Spleen (tissue), 11 donors: ENCODE results near the gene UFSP2. TPM values are rescaled to one million over a fixed set of nuclear protein-coding genes. Genes with fewer than 3 reads are reported as not detected.

Experiments used
- DNase-seq: peaks from one replicate; pipeline ENCODE4 v3.0.0-alpha.2; 2020
- H3K27ac ChIP-seq, 8 donors: fragments of 200-600 bp; sonication (generic) in 7 of 8; 1 replicate in 4 of 8; 2 replicates in 4 of 8; pipeline versions ENCODE4 v1.5.0 to v1.8.0; 2016 to 2021; ENCODE audit warnings: inconsistent platforms in 4 of 8, mild to moderate bottlenecking in 4 of 8, moderate library complexity in 1 of 8
- H3K27me3 ChIP-seq, 7 donors: fragments of 200-600 bp; sonication (generic) in 6 of 7; replicated peaks in 1 of 7; 1 replicate in 4 of 7; 2 replicates in 3 of 7; pipeline versions ENCODE4 v1.5.0 to v1.8.0; 2016 to 2021; ENCODE audit warnings: inconsistent platforms in 3 of 7, mild to moderate bottlenecking in 1 of 7
- H3K36me3 ChIP-seq, 6 donors: fragments of 200-600 bp; sonication (generic) in 5 of 6; 1 replicate in 4 of 6; 2 replicates in 2 of 6; pipeline versions ENCODE4 v1.5.0 to v1.8.0; 2016 to 2021; ENCODE audit warnings: inconsistent platforms in 2 of 6
- H3K4me1 ChIP-seq, 6 donors: fragments of 200-600 bp; sonication (generic) in 5 of 6; 1 replicate in 3 of 6; 2 replicates in 3 of 6; pipeline versions ENCODE4 v1.5.0 to v1.8.0; 2016 to 2021; ENCODE audit warnings: inconsistent platforms in 3 of 6
- H3K4me3 ChIP-seq, 8 donors: fragments of 200-600 bp; sonication (generic) in 7 of 8; 1 replicate in 4 of 8; 2 replicates in 4 of 8; pipeline versions ENCODE4 v1.5.0 to v1.8.0; 2016 to 2021; ENCODE audit warnings: inconsistent platforms in 4 of 8, mild to moderate bottlenecking in 4 of 8, moderate library complexity in 2 of 8
- H3K9me3 ChIP-seq, 8 donors: fragments of 200-600 bp; sonication (generic) in 7 of 8; 1 replicate in 4 of 8; 2 replicates in 4 of 8; pipeline versions ENCODE4 v1.5.0 to v1.8.0; 2016 to 2021; ENCODE audit warnings: inconsistent platforms in 4 of 8
- POLR2A ChIP-seq, 3 donors: fragments of 450-650 bp; IDR thresholded peaks; one replicate each; pipeline ENCODE4 v1.5.1; 2017; ENCODE audit warnings: antibody characterized with exemption in 3 of 3, mild to moderate bottlenecking in 1 of 3
- POLR2AphosphoS5 ChIP-seq, 3 donors: sonication (generic); formaldehyde crosslinking; IDR thresholded peaks; one replicate each; pipeline ENCODE4 v1.5.1; 2017; ENCODE audit warnings: antibody characterized with exemption in 3 of 3
- WGBS, 5 donors: extraction: QIAGEN DNeasy Blood & Tissue Kit in 3 of 5; methylation state at CpG; one replicate each; pipeline versions ENCODE4 v1.1.5 to v1.1.7; 2013 to 2018; 5-methylcytosine and 5-hydroxymethylcytosine counted together
- intact Hi-C: fragments of 100-400 bp; cut with DNase I; formaldehyde crosslinking; loops from one replicate; pipeline ENCODE4 v1.15.0; 2023; ENCODE audit warnings: low total_unique reads
- polyA plus RNA-seq, 3 donors: library from polyadenylated mRNA; stranded (reverse); fragments of 200-250 nt; gene quantifications; one replicate each; pipeline ENCODE4 v1.2.1, GENCODE V29; 2013
- total RNA-seq, 7 donors: library from RNA; depleted of rRNA in 3 of 7; stranded (reverse); fragments of >200 nt in 3 of 7; fragmentation: NEBNext Ultra II Directional in 4 of 7; extraction: Animal tissue kit (Norgen Biotek cat#: 25700) in 4 of 7; gene quantifications; one replicate each; pipeline versions ENCODE4 v1.1.0 to v1.2.1, GENCODE V29; 2016 to 2021
- TF ChIP-seq, protein P1 (sequence below), 11 experiments: fragments of 200-600 bp in 7 of 11; fragments of 450-650 bp in 4 of 11; sonication (generic) in 4 of 11; IDR thresholded peaks in 8 of 11; conservative IDR thresholded peaks in 3 of 11; 1 replicate in 7 of 11; 2 replicates in 4 of 11; pipeline versions ENCODE4 v1.4.0 to v1.8.0; 2016 to 2021; ENCODE audit warnings: antibody characterized with exemption in 11 of 11, inconsistent platforms in 4 of 11, mild to moderate bottlenecking in 1 of 11
- donor health status: healthy with polysubstance abuse.
- donor health status: DM: no; HTN: no; CAD: no; lungs with moderate emphysema.
- donor health status: DM: no; HTN: no; CAD: no.
- donor health status: Bipolar disorder and iron deficiency.
- donor health status: healthy.
- donor health status: DM: no; HTN: no; CAD: no.
- donor health status: DM: yes; HTN: yes; CAD: no.

The UFSP2 gene
- total and polyA plus RNA-seq, 10 donors, result 11.0 to 44.1 (median 25.0) TPM

DNA sequence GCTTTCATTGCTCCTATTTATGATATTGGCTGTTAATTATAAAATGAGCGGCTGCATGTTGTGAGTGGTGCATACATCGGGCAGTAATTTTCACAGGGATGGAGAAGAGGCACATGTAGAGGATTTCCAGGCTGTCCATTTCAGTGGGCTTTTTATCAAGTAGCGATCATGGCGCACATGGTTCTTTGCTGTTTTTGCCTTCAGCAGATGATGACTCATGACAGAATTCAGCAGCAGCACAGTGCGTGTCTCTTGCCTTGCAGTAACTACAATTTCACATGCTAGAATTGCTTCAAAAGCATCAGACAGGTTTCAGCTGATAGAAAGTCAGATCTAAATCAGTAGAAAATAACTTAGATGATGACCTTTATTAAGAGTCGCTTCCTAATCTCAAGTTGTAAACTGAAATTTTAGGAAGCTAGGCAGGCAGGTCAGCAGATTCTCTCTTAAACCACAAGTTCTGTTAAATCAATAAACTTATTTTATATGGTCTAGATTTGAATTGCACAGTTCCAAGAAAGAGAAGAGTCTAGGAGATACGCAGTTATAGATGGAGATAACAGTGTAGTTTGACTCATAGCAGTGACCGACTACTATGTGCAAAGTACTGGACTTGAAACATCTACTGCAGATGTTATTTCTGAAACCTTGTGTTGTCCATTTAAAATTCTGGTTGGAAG lies 65.9 kb downstream of the UFSP2 start:
- intact Hi-C loops, result no loop called here
- TF ChIP-seq POLR2A (IDR thresholded peaks at IDR 0.05) (no peak), POLR2AphosphoS5 (IDR thresholded peaks at IDR 0.05) (no peak)
- TF ChIP-seq, protein P1, sequence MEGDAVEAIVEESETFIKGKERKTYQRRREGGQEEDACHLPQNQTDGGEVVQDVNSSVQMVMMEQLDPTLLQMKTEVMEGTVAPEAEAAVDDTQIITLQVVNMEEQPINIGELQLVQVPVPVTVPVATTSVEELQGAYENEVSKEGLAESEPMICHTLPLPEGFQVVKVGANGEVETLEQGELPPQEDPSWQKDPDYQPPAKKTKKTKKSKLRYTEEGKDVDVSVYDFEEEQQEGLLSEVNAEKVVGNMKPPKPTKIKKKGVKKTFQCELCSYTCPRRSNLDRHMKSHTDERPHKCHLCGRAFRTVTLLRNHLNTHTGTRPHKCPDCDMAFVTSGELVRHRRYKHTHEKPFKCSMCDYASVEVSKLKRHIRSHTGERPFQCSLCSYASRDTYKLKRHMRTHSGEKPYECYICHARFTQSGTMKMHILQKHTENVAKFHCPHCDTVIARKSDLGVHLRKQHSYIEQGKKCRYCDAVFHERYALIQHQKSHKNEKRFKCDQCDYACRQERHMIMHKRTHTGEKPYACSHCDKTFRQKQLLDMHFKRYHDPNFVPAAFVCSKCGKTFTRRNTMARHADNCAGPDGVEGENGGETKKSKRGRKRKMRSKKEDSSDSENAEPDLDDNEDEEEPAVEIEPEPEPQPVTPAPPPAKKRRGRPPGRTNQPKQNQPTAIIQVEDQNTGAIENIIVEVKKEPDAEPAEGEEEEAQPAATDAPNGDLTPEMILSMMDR (IDR thresholded peaks at IDR 0.05 in 8 of 11, conservative IDR thresholded peaks at IDR 0.05 in 3 of 11), result no peak
- Histone ChIP-seq H3K27me3 (no peaks in the 10 kb centered on the region), H3K4me3 (no peak overlapping the region), H3K36me3 (peaks cover 0 to 69% (median 7%) of the 10 kb centered on the region in 6 donors), H3K4me1 (no peaks in the 10 kb centered on the region), H3K9me3 (no peaks in the 10 kb centered on the region), H3K27ac (no peak overlapping the region)
- 94 to 98% (median 96%) methylated on average over 8 of the region's 8 CpGs for WGBS, 5 donors
- no peak for DNase-seq

DNA sequence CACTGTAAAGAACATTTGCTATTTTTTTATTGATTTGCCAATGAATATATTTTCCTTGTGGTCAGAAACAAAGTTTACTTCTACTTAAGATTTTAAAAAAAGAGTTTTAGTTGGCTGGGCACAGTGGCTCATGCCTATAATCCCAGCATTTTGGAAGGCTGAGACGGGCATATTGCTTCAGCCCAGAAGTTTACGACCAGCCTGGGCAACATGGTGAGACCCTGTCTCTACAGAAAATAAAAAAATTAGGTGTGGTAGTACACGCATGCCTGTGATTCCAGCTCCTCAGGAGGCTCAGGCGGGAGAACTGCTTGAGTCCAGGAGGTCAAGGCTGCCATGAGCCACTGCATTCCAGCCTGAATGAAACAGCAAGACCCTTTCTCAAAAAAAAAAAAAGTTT lies 66.8 kb downstream of the UFSP2 start:
- H3K36me3 ChIP-seq, result peaks cover 0 to 79% (median 15%) of the 10 kb centered on the region in 6 donors
- no peak for DNase-seq
- H3K27me3 ChIP-seq, result no peaks in the 10 kb centered on the region
- TF ChIP-seq POLR2A (IDR thresholded peaks at IDR 0.05), result no peak
- no peak for TF ChIP-seq POLR2AphosphoS5 (IDR thresholded peaks at IDR 0.05)
- TF ChIP-seq, protein P1 (IDR thresholded peaks at IDR 0.05 in 8 of 11, conservative IDR thresholded peaks at IDR 0.05 in 3 of 11), result no peak
- no peak overlapping the region for H3K4me3 ChIP-seq
- intact Hi-C loops, result no loop called here
- H3K4me1 ChIP-seq, result no peaks in the 10 kb centered on the region
- no peaks in the 10 kb centered on the region for H3K9me3 ChIP-seq
- 91 to 93% (median 92%) methylated on average over 4 of the region's 4 CpGs for WGBS, 5 donors
- no peak overlapping the region for H3K27ac ChIP-seq

DNA sequence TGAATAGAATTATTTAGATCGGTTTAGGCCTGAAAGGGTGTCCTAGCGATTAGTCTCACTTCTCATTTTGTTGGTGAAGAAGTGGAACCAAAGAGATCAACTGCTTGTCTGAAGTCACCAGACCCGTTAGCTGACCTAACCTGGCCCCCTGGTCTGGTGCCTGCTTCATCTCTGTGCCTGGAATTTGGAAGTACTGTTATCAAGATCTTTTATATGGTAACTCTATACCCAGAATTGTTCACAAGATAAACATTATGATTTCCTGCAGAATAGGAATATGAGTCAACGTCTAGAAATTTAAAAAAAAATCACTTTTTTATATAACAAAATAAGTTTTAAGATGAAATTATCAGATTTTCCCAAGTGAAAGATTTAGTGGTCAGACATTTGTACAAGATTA lies 67.2 kb downstream of the UFSP2 start:
- DNase-seq, result no peak
- intact Hi-C loops, result no loop called here
- no peak overlapping the region for H3K27ac ChIP-seq
- H3K27me3 ChIP-seq, result no peaks in the 10 kb centered on the region
- TF ChIP-seq POLR2AphosphoS5 (IDR thresholded peaks at IDR 0.05) (no peak), POLR2A (IDR thresholded peaks at IDR 0.05) (no peak)
- TF ChIP-seq, protein P1 (IDR thresholded peaks at IDR 0.05 in 8 of 11, conservative IDR thresholded peaks at IDR 0.05 in 3 of 11), result no peak
- no peaks in the 10 kb centered on the region for H3K9me3 ChIP-seq
- H3K36me3 ChIP-seq, result peaks cover 0 to 83% (median 16%) of the 10 kb centered on the region in 6 donors
- H3K4me1 ChIP-seq, result no peaks in the 10 kb centered on the region
- H3K4me3 ChIP-seq, result no peak overlapping the region
- 71 to 82% (median 78%) methylated on average over 4 of the region's 4 CpGs for WGBS, 5 donors

DNA sequence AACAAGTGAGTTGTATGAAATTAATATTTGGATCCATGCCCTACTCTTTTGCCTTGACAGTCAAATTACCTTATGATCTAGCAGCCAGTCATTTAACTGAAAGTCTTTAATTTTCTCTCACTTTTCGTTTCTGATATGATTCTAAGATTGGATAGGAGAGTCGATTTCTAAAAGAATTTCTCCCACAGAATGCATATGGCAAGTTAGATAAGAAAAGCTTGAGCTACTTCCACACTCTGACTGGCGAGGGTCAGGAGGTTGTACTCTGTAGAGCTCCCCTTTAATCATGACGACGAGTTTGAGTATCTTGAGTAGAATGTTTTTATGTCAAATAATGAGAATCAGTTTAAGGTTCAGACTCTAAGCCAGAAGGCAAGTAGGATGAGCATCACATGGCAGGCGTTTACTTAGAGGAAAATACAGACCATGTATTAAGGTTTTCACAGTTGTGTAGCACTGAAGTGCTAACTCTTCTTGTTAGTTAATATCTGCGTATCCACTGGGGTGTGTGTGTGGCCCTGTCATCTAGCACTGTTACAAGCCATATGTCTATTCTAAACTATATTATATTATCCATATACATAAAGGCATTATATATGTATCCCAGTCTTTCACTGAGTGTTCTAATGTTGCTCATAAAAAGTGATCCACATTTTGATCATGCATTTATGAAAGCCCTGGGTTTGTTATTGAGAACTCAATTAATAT lies 67.9 kb downstream of the UFSP2 start:
- H3K27ac ChIP-seq, result no peak overlapping the region
- TF ChIP-seq POLR2A (IDR thresholded peaks at IDR 0.05), result no peak
- TF ChIP-seq, protein P1 (IDR thresholded peaks at IDR 0.05 in 8 of 11, conservative IDR thresholded peaks at IDR 0.05 in 3 of 11), result no peak
- TF ChIP-seq POLR2AphosphoS5 (IDR thresholded peaks at IDR 0.05), result no peak
- WGBS, 5 donors, result 83 to 91% (median 85%) methylated on average over 7 of the region's 7 CpGs
- no peak overlapping the region for H3K4me3 ChIP-seq
- peaks cover 0 to 82% (median 14%) of the 10 kb centered on the region in 6 donors for H3K36me3 ChIP-seq
- H3K27me3 ChIP-seq, result no peaks in the 10 kb centered on the region
- intact Hi-C loops, result no loop called here
- no peaks in the 10 kb centered on the region for H3K9me3 ChIP-seq
- H3K4me1 ChIP-seq, result no peaks in the 10 kb centered on the region
- no peak for DNase-seq
